T-cell (primary cell): Measurements from ENCODE around the gene RPA1. TPM values are rescaled to one million over a fixed set of nuclear protein-coding genes. Genes with fewer than 3 reads are reported as not detected.

Experiments
- ATAC-seq, 4 experiments: fragments of 200-7000 bp in 3 of 4; fragments of 150-1000 bp in 1 of 4; cut with Tn5 transposase; replicated peaks in 1 of 4; 1 replicate in 3 of 4; 2 replicates in 1 of 4; pipeline ENCODE4 v1.10.0; 2021; ENCODE audit warnings: moderate library complexity in 3 of 4, mild to moderate bottlenecking in 2 of 4, moderate number of reproducible peaks in 1 of 4
- CTCF ChIA-PET, 2 donors: fragments of 300-600 bp; sonication (Branson Sonifier 250); formaldehyde crosslinking; loops; one replicate each; lab custom pipeline; 2022; ENCODE audit warnings: antibody characterized with exemption in 2 of 2; lab: Charles Lee
- POLR2A ChIA-PET, 2 donors: fragments of 300-600 bp; sonication (Branson Sonifier 250); formaldehyde crosslinking; loops; one replicate each; lab custom pipeline; 2022; ENCODE audit warnings: antibody characterized with exemption in 2 of 2; lab: Charles Lee
- DNase-seq, 35 experiments: peaks; one replicate each; pipeline versions ENCODE4 v3.0.0 to v3.0.0-alpha.2; 2013 to 2023
- H3K27ac ChIP-seq: one replicate; pipeline ENCODE4 v1.5.1; 2013; ENCODE audit warnings: low read length
- H3K27me3 ChIP-seq, 2 experiments: replicated peaks in 1 of 2; 1 replicate in 1 of 2; 2 replicates in 1 of 2; pipeline versions ENCODE4 v1.6.1 to v1.7.0; 2013; ENCODE audit warnings: low read length in 1 of 2, mixed read lengths in 1 of 2; ENCODE audit not compliant: control insufficient read depth in 2 of 2, insufficient read depth in 2 of 2; ENCODE audit errors: extremely low read depth in 1 of 2
- H3K36me3 ChIP-seq, 2 donors: 1 replicate in 1 of 2; 2 replicates in 1 of 2; pipeline versions ENCODE4 v1.6.1 to v1.7.0; 2013; ENCODE audit warnings: low read length in 1 of 2; ENCODE audit not compliant: control insufficient read depth in 2 of 2, insufficient read depth in 1 of 2; ENCODE audit errors: extremely low read depth in 1 of 2
- H3K4me1 ChIP-seq, 2 experiments: 1 replicate in 1 of 2; 2 replicates in 1 of 2; pipeline versions ENCODE4 v1.6.1 to v1.7.0; 2013; ENCODE audit warnings: low read length in 2 of 2, mixed read lengths in 1 of 2; ENCODE audit not compliant: insufficient read depth in 2 of 2, control insufficient read depth in 1 of 2; ENCODE audit errors: extremely low read depth in 1 of 2
- H3K4me3 ChIP-seq, 2 donors: 1 replicate in 1 of 2; 2 replicates in 1 of 2; pipeline versions ENCODE4 v1.5.1 to v1.7.0; 2013; ENCODE audit warnings: mild to moderate bottlenecking in 2 of 2, low read length in 1 of 2, moderate library complexity in 1 of 2; ENCODE audit not compliant: control insufficient read depth in 1 of 2; ENCODE audit errors: extremely low read depth in 1 of 2
- H3K9me3 ChIP-seq: 2 replicates; pipeline ENCODE4 v1.7.0; 2013
- H3K27ac Mint-ChIP-seq, 2 donors: one replicate each; pipeline ENCODE4 v1.8.0; 2020 to 2021; ENCODE audit warnings: mild to moderate bottlenecking in 2 of 2, mixed read lengths in 2 of 2
- H3K27me3 Mint-ChIP-seq, 2 donors: one replicate each; pipeline ENCODE4 v1.8.0; 2021 to 2022; ENCODE audit warnings: mixed read lengths in 2 of 2
- H3K36me3 Mint-ChIP-seq: one replicate; pipeline ENCODE4 v1.8.0; 2021; ENCODE audit warnings: mixed read lengths
- H3K4me1 Mint-ChIP-seq, 3 donors: one replicate each; pipeline ENCODE4 v1.8.0; 2020 to 2022; ENCODE audit warnings: mixed read lengths in 3 of 3, mild to moderate bottlenecking in 1 of 3
- H3K4me3 Mint-ChIP-seq, 3 donors: one replicate each; pipeline ENCODE4 v1.8.0; 2020 to 2022; ENCODE audit warnings: mild to moderate bottlenecking in 3 of 3, mixed read lengths in 3 of 3, moderate library complexity in 3 of 3
- H3K9me3 Mint-ChIP-seq, 3 donors: one replicate each; pipeline ENCODE4 v1.8.0; 2020 to 2022; ENCODE audit warnings: mixed read lengths in 3 of 3
- WGBS: methylation state at CpG from one replicate; pipeline ENCODE4 v1.1.5; 2013; ENCODE audit warnings: missing lambda C conversion rate; ENCODE audit not compliant: insufficient coverage; 5-methylcytosine and 5-hydroxymethylcytosine counted together
- total RNA-seq, 35 experiments: library from RNA in 6 of 35; stranded (reverse) in 6 of 35; fragments of 120-200 nt in 1 of 35; gene quantifications; one replicate each; pipeline versions ENCODE4 v1.2.1 to v1.2.4 and lab custom pipeline; 2013 to 2026

RPA1 gene
- total RNA-seq, 5 donors from 2014 or later (not counting 1 experiment from before 2014, with no cell fraction given), result 78.9 to 124 (median 107) TPM

DNA sequence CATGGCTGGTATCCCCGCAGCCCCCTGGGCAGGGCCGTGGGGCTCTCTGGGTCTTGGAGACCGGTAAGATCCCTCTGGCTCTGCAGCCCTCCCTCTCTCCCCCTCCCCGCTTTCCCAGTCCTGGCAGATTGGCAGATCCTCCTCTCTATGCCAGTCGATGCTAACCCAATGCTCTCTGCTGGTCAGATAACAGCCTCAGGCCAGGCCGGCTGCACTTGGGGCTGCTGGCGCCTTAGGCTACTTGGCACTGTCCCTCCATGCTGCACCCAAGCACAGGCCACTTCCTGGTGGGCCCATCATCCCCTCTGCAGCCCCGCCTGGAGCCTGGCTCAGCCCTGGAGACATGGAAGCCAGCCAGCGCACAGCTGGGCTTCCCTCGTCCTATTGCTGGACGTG, 113.6 kb downstream of the RPA1 start:
- H3K9me3 ChIP-seq, result no peaks in the 10 kb centered on the region
- H3K4me3 ChIP-seq, result no peak overlapping the region
- WGBS, result 81% methylated on average over 9 of the region's 11 CpGs
- no peak overlapping the region for H3K27ac ChIP-seq
- ATAC-seq (no peak), DNase-seq (no peak)
- peaks cover 0 to 7% (median 0%) of the 10 kb centered on the region in 3 donors for H3K4me1 Mint-ChIP-seq
- H3K27me3 ChIP-seq, result peaks cover 0 to 18% of the 10 kb centered on the region in 2 experiments
- ChIA-PET POLR2A (no interaction called here), CTCF (no interaction called here)
- H3K36me3 Mint-ChIP-seq, result no peaks in the 10 kb centered on the region
- H3K27me3 Mint-ChIP-seq, result no peaks in the 10 kb centered on the region
- H3K36me3 ChIP-seq, result no peaks in the 10 kb centered on the region
- no peaks in the 10 kb centered on the region for H3K4me1 ChIP-seq
- H3K4me3 Mint-ChIP-seq, result no peak overlapping the region
- no peak overlapping the region for H3K27ac Mint-ChIP-seq
- no peaks in the 10 kb centered on the region for H3K9me3 Mint-ChIP-seq

DNA sequence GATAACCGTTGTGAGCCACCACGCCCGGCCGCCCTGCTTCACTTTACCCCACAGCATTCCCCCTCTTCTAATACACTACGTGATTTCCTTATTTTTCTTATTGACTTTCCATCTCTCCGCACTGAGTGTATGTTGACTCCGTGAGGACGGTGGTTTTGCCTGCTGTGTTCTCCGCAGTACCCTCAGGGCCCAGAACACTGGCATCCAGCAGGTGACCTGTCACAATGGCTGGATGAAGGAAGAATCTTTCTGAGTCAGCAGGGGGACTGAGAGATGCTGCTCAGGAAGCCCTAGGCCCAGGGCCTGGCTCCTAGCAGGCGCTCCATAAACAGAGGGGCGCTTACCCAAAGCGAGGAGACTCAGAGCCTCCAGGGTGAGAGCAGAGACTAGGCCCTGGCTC, 115.8 kb downstream of the RPA1 start:
- no peaks in the 10 kb centered on the region for H3K9me3 ChIP-seq
- no peak overlapping the region for H3K27ac Mint-ChIP-seq
- WGBS, result 89% methylated on average over 9 of the region's 12 CpGs
- H3K27me3 ChIP-seq, result peaks cover 0 to 18% of the 10 kb centered on the region in 2 experiments
- no peaks in the 10 kb centered on the region for H3K27me3 Mint-ChIP-seq
- H3K4me1 Mint-ChIP-seq, result peaks cover 0 to 7% (median 0%) of the 10 kb centered on the region in 3 donors
- H3K9me3 Mint-ChIP-seq, result no peaks in the 10 kb centered on the region
- no peaks in the 10 kb centered on the region for H3K4me1 ChIP-seq
- H3K4me3 ChIP-seq, result no peak overlapping the region
- H3K36me3 Mint-ChIP-seq, result no peaks in the 10 kb centered on the region
- no peak overlapping the region for H3K27ac ChIP-seq
- DNase-seq (no peak), ATAC-seq (no peak)
- ChIA-PET POLR2A (no interaction called here), CTCF (no interaction called here)
- H3K4me3 Mint-ChIP-seq, result no peak overlapping the region
- H3K36me3 ChIP-seq, result no peaks in the 10 kb centered on the region

DNA sequence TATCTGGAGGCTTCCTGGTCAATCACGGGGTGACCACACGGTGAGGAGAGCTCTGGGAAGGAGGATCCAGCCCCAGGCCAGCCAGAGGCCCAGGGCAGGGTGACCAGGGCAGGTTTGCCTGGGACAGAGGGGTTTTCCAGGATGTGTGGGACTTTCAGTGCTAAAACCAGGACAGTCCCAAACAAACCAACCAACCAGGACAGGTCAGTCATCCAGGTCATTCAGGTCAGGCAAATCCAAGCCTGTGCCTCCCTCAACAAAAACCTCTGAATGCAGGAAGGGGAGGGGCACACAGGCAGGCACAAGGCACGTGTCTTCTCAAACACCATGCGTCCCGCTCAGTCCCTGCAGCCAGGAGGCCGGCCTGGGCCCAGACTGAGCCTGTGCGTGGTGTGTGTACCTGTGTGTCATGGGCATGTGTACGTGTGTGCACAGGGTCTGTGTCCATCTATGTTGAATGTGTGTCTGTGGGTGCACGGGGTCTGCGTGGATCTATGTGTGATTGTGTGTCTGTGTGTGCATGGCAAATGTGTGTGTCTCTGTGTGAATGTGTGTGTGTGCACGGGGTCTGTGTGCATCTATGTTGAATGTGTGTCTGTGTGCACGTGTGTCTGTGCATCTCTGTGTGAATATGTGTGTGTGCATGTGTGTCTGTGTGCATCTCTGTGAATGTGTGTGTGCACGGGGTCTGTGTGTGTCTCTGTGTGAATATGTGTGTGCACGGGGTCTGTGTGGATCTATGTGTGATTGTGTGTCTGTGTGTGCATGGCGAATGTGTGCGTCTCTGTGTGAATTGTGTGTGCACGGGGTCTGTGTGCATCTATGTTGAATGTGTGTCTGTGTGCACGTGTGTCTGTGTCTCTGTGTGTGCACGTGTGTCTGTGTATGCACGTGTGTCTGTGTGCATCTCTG, 116.5 kb downstream of the RPA1 start:
- Mint-ChIP-seq H3K36me3 (no peaks in the 10 kb centered on the region), H3K4me3 (no peak overlapping the region), H3K9me3 (no peaks in the 10 kb centered on the region), H3K27me3 (no peaks in the 10 kb centered on the region), H3K4me1 (peaks cover 0 to 7% (median 0%) of the 10 kb centered on the region in 3 donors), H3K27ac (no peak overlapping the region)
- no peak overlapping the region for H3K4me3 ChIP-seq
- DNase-seq (no peak), ATAC-seq (no peak)
- WGBS, result 88% methylated on average over 19 of the region's 20 CpGs
- peaks cover 0 to 12% of the 10 kb centered on the region in 2 experiments for H3K27me3 ChIP-seq
- H3K27ac ChIP-seq, result no peak overlapping the region
- H3K9me3 ChIP-seq, result no peaks in the 10 kb centered on the region
- no peaks in the 10 kb centered on the region for H3K36me3 ChIP-seq
- H3K4me1 ChIP-seq, result no peaks in the 10 kb centered on the region
- CTCF ChIA-PET, result no interaction called here
- POLR2A ChIA-PET, result no interaction called here

DNA sequence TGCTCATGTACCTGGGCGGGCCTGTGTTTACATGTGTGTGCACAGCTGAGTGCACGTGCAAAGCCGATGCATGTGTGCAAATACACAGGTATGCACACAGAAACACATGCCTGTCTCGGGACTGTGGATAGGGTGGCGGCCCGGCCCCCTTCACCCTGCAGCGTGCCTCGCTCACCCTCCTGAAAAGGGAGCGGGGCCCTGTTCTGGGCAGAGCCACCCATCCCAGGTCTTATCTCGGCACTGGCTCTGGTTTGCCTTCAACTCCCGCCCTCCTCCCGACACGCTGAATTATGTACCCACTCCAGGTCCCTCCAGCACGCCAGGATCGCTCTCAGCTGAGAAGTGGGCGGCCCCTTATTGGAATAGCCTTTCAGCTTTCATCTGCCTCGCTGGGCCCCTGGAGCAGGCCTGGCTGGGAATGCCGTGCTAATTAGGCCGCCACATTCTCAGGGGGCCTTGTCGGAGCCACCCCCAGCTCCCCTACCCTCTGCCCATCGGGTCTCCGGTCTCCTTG, 117.5 kb downstream of the RPA1 start:
- H3K9me3 ChIP-seq, result no peaks in the 10 kb centered on the region
- Mint-ChIP-seq H3K36me3 (no peaks in the 10 kb centered on the region), H3K27ac (no peak overlapping the region), H3K27me3 (no peaks in the 10 kb centered on the region), H3K9me3 (no peaks in the 10 kb centered on the region), H3K4me1 (peaks cover 0 to 7% (median 0%) of the 10 kb centered on the region in 3 donors), H3K4me3 (no peak overlapping the region)
- ChIA-PET CTCF (no interaction called here), POLR2A (no interaction called here)
- H3K27ac ChIP-seq, result no peak overlapping the region
- WGBS, result 91% methylated on average over 15 of the region's 22 CpGs
- H3K27me3 ChIP-seq, result peaks cover 0 to 11% of the 10 kb centered on the region in 2 experiments
- H3K4me1 ChIP-seq, result no peaks in the 10 kb centered on the region
- DNase-seq, result no peak
- ATAC-seq, result no peak
- no peaks in the 10 kb centered on the region for H3K36me3 ChIP-seq
- no peak overlapping the region for H3K4me3 ChIP-seq

DNA sequence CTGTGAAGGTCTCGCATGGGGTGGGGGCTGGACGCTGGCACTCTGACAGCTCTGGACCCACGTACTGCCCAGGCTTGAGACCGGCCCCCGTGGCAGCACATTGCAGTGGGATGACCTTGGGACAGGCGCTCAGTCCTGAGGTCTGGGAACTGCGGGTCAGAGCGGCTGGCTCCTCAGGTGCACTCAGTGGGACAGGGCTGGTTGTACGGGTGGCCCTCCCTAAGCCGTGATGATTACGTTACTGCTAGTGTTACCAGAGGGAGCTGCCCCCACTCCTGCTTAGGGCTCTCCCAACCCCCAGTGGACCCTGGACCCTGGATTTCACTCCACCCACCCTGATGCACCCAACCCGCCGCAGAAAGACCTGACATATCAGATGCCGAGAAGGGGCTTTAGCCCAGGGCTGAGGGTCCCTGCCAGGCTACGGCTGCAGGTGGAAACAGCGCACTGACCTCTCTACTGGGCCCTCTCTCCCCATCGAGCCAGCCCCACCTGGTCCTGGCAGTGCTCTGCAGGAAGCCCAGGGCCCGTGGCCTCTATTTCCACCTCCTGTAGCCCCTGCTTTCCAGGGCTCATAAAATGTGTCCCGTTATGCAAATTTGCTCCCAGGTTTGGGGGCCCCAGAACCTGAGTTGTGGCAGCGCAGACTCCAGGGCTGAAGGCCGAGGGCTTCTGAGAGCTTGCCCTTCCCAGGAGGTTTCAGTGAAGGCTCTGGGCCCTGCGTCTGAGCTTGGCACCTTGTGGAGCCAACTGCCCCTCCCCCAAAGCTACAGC, 118.1 kb downstream of the RPA1 start:
- no peaks in the 10 kb centered on the region for H3K9me3 Mint-ChIP-seq
- WGBS, result 92% methylated on average over 20 of the region's 22 CpGs
- ATAC-seq, result no peak
- no peaks in the 10 kb centered on the region for H3K27me3 Mint-ChIP-seq
- no peak overlapping the region for H3K4me3 Mint-ChIP-seq
- CTCF ChIA-PET, result no interaction called here
- H3K27me3 ChIP-seq, result peaks cover 0 to 9% of the 10 kb centered on the region in 2 experiments
- H3K27ac ChIP-seq, result no peak overlapping the region
- H3K36me3 ChIP-seq, result no peaks in the 10 kb centered on the region
- H3K4me3 ChIP-seq, result no peak overlapping the region
- peaks cover 0 to 7% (median 0%) of the 10 kb centered on the region in 3 donors for H3K4me1 Mint-ChIP-seq
- no peaks in the 10 kb centered on the region for H3K9me3 ChIP-seq
- H3K4me1 ChIP-seq, result no peaks in the 10 kb centered on the region
- POLR2A ChIA-PET, result no interaction called here
- H3K36me3 Mint-ChIP-seq, result no peaks in the 10 kb centered on the region
- DNase-seq, result no peak
- H3K27ac Mint-ChIP-seq, result no peak overlapping the region

DNA sequence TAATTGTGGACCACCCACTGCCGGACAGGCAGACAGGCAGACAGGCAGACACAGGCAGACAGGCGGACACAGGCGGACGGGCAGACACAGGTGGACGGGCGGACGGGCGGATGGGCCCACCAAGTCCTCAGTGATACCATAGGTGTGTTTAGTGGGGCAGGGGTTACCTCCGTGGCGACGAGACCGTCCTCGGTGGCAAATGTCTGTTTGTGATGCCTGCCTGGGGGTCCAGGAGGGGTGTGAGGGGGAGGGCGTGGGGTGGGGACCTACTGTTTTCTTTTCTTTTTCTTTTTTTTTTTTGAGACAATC, 118.7 kb downstream of the RPA1 start:
- Mint-ChIP-seq H3K4me1 (peaks cover 0 to 7% (median 0%) of the 10 kb centered on the region in 3 donors), H3K4me3 (no peak overlapping the region), H3K27me3 (no peaks in the 10 kb centered on the region), H3K36me3 (no peaks in the 10 kb centered on the region), H3K27ac (no peak overlapping the region), H3K9me3 (no peaks in the 10 kb centered on the region)
- no peaks in the 10 kb centered on the region for H3K4me1 ChIP-seq
- no peaks in the 10 kb centered on the region for H3K9me3 ChIP-seq
- H3K27me3 ChIP-seq, result peaks cover 0 to 9% of the 10 kb centered on the region in 2 experiments
- ChIA-PET POLR2A (no interaction called here), CTCF (no interaction called here)
- no peak overlapping the region for H3K27ac ChIP-seq
- no peak for DNase-seq
- WGBS, result 81% methylated on average over 5 of the region's 14 CpGs
- H3K36me3 ChIP-seq, result no peaks in the 10 kb centered on the region
- ATAC-seq, result no peak
- H3K4me3 ChIP-seq, result no peak overlapping the region
